Frontal cortex (tissue), 4 donors: Measurements from ENCODE around the gene SH3GL3. TPM values are rescaled to one million over a fixed set of nuclear protein-coding genes. Genes with fewer than 3 reads are reported as not detected.

Source experiments
- DNase-seq, 2 donors: peaks; one replicate each; pipeline ENCODE4 v3.0.0; 2012; ENCODE audit warnings: low spot score in 2 of 2
- FAIRE-seq: peaks from 2 replicates; lab custom pipeline; 2012; peaks lifted over from hg19 to GRCh38; lab: Jason Lieb, UNC
- total RNA-seq: library from RNA; depleted of rRNA; stranded (reverse); fragments of >200 nt; gene quantifications from one replicate; pipeline ENCODE4 v1.2.3, GENCODE V29; 2014
- donor health status: control.
- donor health status: control.
- donor health status: control.

SH3GL3 gene
- total RNA-seq, 1 donor from 2014 or later = 187 TPM

DNA sequence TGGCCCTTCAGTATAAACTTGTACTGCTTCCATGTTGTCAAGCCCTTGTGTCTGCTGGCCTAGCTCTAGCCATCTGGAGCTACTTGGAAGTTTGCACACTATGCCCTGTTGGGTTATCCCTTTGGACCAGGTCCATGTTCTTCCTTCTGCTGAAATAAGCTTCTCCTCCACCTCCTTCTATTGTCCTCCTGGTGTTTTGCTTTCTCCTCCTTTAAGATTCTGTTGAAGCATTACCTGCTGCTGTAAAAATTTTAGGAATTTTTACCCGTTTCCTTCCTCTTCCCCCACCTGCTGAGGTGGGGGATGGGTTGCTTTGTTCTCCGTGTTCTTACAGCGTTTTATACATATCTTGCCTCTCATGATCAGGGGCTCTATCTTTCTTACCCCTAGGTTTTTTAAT, 51.7 kb downstream of the SH3GL3 start:
- DNase-seq (no peak), FAIRE-seq (no peak)

DNA sequence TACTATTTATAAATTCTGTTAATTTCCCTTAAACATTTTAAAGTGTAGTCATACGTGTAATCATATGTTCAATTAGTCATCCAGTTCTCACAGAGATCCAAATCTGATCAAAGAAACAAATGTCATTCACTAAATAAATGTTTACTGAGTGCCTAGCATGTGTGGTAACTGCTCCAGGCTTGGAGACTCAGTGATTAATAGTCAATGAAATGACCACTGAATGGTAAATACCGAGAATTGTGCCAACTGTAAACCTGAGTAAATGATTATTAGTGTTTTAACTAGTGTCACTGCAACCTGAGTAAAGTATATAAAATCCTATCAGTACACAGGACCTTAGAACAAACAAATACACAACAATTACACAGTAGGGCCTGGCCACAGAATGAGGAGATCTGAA, 52.3 kb downstream of the SH3GL3 start:
- no peak for DNase-seq

DNA sequence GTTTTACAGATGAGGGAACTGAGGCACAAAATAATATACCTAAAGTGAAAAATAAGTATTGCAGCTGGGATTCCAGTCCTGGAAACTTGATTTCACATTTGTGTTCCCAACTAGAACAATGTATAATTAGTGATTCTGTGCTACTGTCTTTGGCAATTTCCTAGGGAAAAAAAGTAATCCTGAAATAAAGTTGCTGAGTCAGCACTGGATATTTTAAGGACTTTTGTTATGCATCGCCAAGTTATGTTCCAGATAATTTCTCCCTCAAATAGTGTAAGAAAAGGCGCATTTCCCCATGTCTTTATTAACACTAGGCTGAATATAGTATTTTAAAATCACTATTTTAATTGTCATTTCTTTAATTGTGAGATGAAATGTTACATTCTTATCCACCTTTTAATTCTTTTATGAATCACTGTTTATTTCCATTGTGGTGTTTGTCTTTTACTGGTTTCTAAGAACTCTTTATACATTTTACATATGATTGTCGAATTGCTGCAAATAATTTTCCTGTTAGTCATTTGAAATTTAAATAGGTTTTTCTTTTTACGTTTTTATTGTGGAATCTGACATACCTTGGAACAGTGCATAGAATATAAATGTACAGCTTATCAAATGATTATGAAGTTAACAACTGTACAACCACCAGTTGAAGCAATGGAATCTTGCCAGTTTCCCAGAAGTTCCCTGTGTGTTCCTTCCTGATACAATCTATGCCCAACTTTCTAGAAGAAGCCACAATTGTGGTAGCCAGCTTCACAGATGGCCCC, 56.6 kb downstream of the SH3GL3 start:
- no peak for DNase-seq
- peak; percentile 6 for FAIRE-seq

More for the DNA sequence above, 52.3 kb downstream of the SH3GL3 start:
- no peak for FAIRE-seq

- DNase-seq (no peak), FAIRE-seq (no peak)
Measured at GRCh38 chr15:83504365-83504764, 57.2 kb downstream of the SH3GL3 start.

DNA sequence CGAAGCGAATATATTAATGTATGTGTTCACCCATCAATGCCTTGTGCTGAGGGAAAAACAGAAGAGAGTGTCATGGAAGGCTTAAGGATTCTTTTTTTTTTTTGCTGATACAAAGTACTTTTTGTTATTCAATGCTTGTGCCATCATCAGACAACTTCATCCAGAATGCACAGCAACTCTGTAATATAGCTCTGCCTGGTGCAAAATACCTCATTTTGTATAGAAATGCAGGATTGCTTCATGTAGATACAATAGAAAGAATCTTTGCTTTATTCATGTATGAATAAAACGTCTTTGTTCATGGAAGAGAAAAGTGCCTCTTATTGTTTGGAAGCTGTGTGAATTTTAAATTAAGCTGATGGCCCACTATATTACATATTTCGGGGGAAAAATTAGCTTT, 62.9 kb downstream of the SH3GL3 start:
- DNase-seq (no peak), FAIRE-seq (peak; percentile 26)

DNA sequence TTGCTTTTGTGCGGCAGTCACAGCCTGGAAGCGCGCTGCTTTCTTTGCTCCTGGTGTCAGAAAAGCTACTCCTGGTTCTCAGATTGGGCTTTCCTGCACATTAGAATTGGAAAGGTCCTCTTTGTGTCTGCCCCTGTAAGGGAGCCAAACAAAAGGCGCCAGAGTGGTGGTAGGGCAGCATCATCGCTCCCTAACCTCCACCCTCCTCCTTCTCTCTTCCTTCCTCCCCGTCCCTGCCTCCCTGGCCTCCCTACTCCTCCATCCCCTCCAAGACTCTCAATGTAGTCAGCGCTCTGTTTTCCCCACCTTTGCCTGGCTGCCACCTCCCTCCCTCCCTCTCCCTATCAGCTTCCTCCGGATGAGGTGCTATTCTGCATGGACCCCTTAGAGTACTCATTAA, 65.3 kb downstream of the SH3GL3 start:
- FAIRE-seq (no peak), DNase-seq (no peak)

GRCh38 chr15:83514584-83514983, 67.4 kb downstream of the SH3GL3 start:
- DNase-seq = no peak
- FAIRE-seq = no peak

DNA sequence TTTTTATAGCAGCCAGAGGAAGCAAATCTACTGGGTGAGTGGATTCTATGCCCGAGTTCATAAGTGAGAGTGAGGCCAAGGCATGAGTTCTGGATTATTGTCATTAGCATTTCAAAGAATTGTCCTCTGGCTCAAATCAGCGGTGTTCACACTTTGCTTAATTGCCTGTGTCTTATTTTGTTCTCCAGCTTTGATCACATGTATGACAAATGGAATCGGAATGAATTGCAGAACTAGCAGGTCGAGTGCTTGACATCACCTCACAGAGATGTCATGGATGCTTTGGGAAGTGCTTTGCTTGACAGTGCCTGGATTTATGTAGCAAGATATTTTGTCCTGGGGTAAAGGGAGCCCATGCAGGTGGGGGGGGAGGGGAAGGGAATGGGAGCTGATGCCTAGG, 68.0 kb downstream of the SH3GL3 start:
- FAIRE-seq = no peak
- DNase-seq = no peak

- DNase-seq = no peak
- FAIRE-seq = no peak
Measured at GRCh38 chr15:83516935-83517334, 69.8 kb downstream of the SH3GL3 start.

DNA sequence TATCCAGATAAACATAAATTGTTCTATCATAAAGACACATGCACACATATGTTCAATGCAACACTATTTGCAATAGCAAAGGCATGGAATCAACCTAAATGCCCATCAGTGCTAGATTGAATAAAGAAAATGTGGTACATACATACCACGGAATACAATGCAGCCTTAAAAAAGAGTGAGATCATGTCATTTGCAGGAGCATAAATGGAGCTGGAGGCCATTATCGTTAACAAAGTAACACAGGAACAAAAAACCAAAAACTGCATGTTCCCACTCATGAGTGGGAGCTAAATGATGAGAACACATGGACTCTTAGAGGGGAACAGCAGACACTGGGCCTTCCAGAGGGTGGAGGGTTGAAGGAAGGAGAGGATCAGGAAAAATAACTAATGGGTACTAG, 79.2 kb downstream of the SH3GL3 start:
- DNase-seq (no peak), FAIRE-seq (no peak)

GRCh38 chr15:83533410-83533962, 86.3 kb downstream of the SH3GL3 start:
- no peak for FAIRE-seq
- DNase-seq = no peak

- FAIRE-seq (no peak), DNase-seq (no peak)
Measured at GRCh38 chr15:83537606-83538005, 90.5 kb downstream of the SH3GL3 start.

- DNase-seq (no peak), FAIRE-seq (no peak)
Measured at GRCh38 chr15:83538682-83539081, 91.5 kb downstream of the SH3GL3 start.

GRCh38 chr15:83545804-83546511, 98.8 kb downstream of the SH3GL3 start:
- DNase-seq (no peak), FAIRE-seq (no peak)

- DNase-seq = no peak
- FAIRE-seq = no peak
Measured at GRCh38 chr15:83546512-83546888, 99.4 kb downstream of the SH3GL3 start.

- DNase-seq = no peak
- FAIRE-seq = no peak
Measured at GRCh38 chr15:83547168-83547567, 100.0 kb downstream of the SH3GL3 start.

DNA sequence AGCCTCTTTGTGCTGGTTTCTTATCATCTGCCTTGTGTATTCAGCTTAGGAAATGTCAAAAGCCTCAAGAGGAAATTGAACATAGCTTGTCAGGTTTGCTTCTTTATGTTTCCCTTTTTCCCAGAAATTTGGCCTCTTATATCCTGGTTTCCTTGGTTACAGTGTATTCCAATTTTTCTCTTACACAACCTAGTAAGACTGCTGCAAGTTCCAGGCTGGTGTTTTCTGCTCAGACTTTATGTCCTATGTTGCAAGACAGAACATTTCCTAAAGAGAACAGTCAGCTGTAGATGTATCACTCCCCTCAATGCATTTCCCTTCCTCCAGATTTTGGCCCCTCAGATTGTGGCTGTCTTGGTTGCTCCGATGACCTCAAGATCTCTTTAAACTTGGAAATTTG, 102.5 kb downstream of the SH3GL3 start:
- FAIRE-seq = no peak
- DNase-seq = no peak

DNA sequence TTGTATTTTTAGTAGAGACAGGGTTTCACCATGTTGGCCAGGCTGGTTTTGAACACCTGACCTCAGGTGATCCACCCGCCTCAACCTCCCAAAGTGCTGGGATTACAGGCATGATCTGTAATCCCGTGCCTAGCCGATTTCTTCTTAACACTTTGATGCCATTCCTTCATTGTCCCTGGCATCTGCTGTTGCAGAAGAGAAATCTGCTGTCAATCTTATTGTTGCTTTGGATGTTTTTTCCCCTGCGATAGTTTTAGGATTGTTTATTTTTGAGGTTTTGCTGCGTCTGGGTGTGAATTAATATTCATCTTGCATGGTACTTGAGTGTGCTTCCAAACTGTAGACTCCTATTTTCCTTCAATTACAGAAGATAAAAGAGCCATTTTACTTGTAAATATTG, 107.4 kb downstream of the SH3GL3 start:
- no peak for DNase-seq
- no peak for FAIRE-seq

GRCh38 chr15:83555383-83555782, 108.2 kb downstream of the SH3GL3 start:
- no peak for DNase-seq
- no peak for FAIRE-seq

DNA sequence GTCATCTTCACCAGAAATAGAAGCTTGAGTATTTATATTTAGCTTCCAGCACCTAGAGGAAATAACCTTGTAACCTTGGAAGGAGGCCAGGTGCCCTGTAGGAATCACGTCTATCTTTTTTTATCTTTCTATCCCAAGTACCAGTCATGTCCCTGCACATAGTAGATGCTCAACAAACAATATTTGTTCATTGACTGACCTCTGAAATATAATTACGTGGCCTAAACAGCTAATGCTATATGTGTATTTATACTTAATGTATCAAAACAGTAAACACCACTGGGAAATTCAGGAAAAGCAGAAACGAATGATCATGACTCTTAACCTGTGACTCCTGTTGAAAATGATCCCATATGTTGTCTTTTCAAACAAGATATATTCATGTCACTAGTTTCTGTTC, 108.9 kb downstream of the SH3GL3 start:
- no peak for DNase-seq
- no peak for FAIRE-seq

- DNase-seq (no peak), FAIRE-seq (no peak)
Measured at GRCh38 chr15:83556754-83557153, 109.6 kb downstream of the SH3GL3 start.
